GM19099 (cell line): Measurements from ENCODE around the gene HHIPL1.

Experiments
- POLR2A ChIP-seq: IDR thresholded peaks from 3 replicates; pipeline ENCODE4 v1.6.1; 2011; ENCODE audit warnings: low read depth; ENCODE audit not compliant: insufficient read length; ENCODE audit errors: extremely low read depth

The HHIPL1 gene

DNA sequence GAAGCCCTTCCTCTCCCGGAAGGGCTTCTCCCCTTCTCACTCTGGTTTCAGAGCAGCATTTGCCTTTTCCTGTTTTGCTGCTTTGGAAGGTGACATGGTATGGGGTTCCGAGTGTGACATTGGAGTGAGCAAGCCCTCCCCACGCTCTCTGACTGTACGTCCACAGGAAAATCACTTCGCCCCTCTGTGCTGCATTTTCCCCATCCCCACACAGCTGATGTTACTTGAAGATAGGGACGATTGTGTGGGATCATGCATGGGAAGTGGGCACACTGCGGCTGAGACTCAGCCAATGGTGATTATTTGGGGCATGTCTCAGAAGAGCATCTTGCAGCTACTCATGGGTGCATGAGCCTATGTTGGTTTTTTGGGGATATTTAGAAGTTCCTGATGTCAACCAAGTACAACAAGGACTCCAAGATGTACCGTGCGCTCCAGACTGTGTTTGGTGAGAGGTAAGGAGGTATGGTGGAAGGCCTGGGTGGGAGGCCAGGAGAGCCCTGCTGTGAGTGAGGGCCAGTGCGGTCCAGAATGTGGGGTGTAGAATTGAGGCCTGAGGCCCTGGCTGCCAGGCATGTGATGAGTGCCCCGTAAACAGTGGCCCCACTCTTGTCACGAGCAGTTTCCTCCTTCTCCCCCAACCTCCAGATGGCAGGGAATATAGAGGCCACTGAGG lies 54.3 kb downstream of the HHIPL1 start:
- TF ChIP-seq POLR2A = no peak

DNA sequence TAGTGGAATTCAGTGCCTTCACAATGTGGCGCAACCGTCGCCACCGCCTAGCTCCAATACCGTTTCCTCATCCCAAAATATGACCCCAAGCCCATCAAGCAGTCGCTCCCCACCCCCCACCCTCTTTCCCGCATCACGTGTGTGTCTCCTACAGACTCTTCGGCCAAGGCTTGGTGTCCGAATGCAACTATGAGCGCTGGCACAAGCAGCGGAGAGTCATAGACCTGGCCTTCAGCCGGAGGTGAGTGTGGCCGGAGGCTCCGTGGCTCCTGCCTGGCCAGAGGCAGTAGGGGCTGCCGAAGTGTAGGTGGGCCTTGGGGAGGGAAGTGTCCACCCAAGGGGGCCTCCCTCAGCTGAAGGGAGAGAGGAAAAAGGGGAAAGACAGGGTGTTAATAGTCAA lies 54.9 kb downstream of the HHIPL1 start:
- no peak for TF ChIP-seq POLR2A

GRCh38 chr14:99700379-99700778 lies 55.5 kb downstream of the HHIPL1 start:
- no peak for TF ChIP-seq POLR2A

DNA sequence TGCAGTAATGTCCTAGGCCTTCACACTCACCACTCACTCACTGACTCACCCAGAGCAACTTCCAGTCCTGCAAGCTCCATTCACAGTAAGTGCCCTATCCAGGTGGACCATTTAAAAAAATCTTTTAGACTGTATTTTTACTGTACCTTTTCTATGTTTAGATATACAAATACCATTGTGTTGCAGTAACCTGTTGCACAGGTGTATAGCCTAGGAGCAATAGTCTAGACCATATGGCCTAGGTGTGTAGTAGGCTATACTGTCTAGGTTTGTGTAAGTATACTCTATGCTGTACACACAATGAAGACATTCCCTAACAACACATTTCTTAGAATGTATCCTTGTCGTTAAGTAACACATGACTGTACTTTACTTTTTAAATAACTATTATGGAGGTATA lies 56.3 kb downstream of the HHIPL1 start:
- TF ChIP-seq POLR2A = no peak

GRCh38 chr14:99702115-99702514 lies 57.2 kb downstream of the HHIPL1 start:
- TF ChIP-seq POLR2A = no peak

DNA sequence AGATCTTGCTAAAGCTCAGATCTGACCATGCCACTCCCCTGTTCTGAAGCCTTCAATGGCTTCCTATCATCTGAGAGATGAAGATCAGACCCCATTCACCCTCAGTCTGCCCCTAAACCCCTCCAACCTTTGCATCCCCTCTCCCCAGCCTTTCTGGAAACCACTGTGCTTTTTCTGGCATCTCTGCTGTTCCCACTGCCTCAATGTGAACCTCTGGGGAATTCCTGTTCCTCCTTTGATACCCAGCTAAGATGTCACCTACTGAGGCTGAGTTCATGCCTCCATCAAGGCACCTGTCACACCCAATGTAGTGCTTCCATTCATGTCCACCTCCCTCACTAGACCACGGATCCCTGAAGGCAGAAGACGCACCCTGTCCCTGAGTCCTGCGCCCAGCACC lies 58.5 kb downstream of the HHIPL1 start:
- TF ChIP-seq POLR2A = no peak

DNA sequence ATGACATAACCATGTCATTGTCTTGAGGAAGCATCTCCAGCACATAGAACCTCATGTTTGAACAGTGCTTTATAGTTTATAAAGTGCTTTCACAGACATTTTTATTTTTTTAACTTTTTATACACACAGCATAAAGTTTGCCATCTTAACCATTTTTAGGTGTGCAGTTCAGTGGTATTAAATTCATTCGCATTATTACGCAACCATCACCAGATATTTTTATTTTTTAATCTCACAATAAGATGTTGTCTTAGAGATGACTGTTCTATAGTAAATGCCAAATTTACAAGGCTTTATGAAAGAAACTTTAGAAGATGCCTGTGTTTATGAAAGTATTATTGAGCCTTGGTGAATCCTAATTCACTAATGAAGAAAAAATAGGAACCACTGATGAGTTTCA lies 59.1 kb downstream of the HHIPL1 start:
- no peak for TF ChIP-seq POLR2A

DNA sequence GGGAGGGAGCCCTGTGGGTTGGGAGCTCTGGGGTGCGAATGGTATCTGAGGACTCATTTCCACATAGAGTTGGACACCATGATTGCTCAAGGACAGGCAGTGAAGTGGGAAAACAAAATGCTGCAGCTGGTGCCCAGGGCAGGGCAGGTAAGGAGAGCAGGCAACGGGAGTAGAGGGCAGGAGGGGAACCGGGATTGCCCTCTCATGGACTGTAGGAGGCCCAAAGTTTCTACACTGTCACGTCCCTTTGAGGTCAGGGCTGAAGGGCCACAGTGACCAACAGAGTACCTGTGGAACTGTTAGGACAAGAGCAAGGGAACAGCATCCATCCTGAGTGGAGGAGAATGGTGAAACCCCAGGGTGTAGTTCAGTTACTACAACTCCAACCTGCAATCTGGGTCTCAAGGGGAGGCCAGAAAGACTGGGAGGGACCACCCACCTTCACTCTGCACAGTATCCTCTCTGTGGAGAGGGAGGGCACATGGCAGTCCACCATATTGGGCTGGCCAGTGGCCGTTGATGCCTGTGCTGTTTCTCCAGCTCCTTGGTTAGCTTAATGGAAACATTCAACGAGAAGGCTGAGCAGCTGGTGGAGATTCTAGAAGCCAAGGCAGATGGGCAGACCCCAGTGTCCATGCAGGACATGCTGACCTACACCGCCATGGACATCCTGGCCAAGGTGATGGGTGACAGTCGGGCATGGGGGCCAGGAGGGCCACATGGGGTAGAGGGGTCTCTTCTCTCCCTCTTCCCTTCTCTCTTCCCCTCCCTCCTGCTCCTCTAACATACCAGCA lies 61.4 kb downstream of the HHIPL1 start:
- no peak for TF ChIP-seq POLR2A

- no peak for TF ChIP-seq POLR2A
Measured at GRCh38 chr14:99707420-99707819, 62.5 kb downstream of the HHIPL1 start.

DNA sequence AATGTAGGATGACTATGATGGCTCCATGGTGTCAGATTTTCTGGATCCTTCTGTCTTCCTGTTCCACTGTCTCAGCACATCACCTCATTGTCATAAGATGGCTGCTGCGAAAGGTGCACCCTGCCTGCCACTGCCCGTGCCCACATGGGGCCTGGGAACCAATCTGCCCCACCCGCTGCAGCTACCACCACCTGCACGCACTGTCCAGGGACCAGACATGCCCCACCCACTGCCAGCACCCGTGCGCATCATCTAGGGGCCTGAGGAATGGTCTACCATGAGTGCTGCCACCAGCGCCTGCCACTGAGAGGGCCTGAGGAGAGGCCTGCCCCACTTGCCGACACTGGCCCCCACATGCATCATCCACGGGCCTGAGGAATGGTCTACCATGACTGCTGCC lies 63.0 kb downstream of the HHIPL1 start:
- no peak for TF ChIP-seq POLR2A

- no peak for TF ChIP-seq POLR2A
Measured at GRCh38 chr14:99708449-99708848, 63.5 kb downstream of the HHIPL1 start.

DNA sequence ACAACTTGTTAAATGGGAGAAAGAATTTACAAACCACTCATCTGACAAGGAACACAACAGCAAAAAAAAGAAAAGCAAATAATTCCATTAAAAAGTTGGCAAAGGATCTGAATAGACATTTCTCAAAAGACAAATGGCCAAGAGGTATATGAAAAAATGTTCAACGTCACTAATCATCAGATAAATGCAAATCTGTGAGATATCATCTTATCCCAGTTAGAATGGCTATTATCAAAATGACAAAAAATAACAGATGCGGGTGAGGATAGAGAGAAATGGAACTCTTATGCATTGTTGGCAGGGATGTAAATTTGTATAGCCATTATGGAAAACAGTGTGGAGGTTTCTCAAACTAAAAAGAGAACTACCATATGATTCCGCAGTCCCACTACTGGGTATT lies 69.0 kb downstream of the HHIPL1 start:
- TF ChIP-seq POLR2A = no peak

DNA sequence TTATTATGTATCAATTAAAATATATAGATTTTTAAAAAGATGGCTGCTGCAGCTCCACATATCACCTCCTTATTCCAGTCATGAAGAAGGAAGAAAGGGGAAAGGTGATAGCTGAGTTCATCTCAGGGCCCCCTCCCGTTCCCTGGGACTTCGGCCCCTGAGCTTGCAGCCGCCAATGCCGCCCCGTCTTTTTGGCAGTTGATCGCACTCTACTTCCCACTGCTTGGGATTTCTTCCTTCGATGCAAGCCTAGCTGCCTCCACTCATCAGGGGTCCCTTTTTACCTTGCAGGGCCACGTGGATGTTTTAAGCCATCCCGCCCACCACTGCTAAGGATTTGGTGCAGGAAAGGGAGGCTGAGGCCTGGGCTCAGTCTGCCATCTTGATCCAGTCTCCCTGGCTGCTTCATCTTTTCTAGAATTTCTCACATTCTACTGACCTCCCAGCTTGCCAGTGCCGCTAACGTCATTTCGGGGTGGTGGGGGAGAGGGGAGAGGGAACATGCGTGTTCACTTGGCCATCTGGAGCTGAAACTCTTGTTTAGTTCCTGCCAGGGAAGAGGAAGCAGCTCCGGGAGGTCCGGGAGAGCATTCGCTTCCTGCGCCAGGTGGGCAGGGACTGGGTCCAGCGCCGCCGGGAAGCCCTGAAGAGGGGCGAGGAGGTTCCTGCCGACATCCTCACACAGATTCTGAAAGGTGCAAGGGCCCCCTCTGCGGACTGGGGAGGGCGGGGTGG lies 70.5 kb downstream of the HHIPL1 start:
- TF ChIP-seq POLR2A = no peak

GRCh38 chr14:99716091-99716849 lies 71.3 kb downstream of the HHIPL1 start:
- no peak for TF ChIP-seq POLR2A
